Stomach (tissue), 4 donors: Measurements from ENCODE around the gene CCDC149.

ENCODE experiments used
- CTCF ChIP-seq, 7 experiments: fragments of 450-650 bp in 4 of 7; fragments of 200-600 bp in 3 of 7; sonication (generic) in 3 of 7; IDR thresholded peaks; one replicate each; pipeline ENCODE4 v1.5.1; 2016 to 2019; ENCODE audit warnings: antibody characterized with exemption in 7 of 7, control low read depth in 2 of 7, mild to moderate bottlenecking in 1 of 7
- POLR2A ChIP-seq, 4 donors: fragments of 450-650 bp; IDR thresholded peaks; one replicate each; pipeline ENCODE4 v1.6.1; 2016; ENCODE audit warnings: antibody characterized with exemption in 4 of 4, control low read depth in 2 of 4, mild to moderate bottlenecking in 1 of 4, moderate library complexity in 1 of 4
- POLR2AphosphoS5 ChIP-seq, 3 donors: sonication (generic); formaldehyde crosslinking; IDR thresholded peaks; one replicate each; pipeline ENCODE4 v1.6.1; 2016; ENCODE audit warnings: antibody characterized with exemption in 3 of 3

GRCh38 chr4:24837336-24837735, 75.5 kb downstream of the CCDC149 start:
- no peak for TF ChIP-seq POLR2A (IDR thresholded peaks at IDR 0.05)
- TF ChIP-seq CTCF (IDR thresholded peaks at IDR 0.05): no peak
- TF ChIP-seq POLR2AphosphoS5 (IDR thresholded peaks at IDR 0.05): no peak
